Karpas-422 (cell line): ENCODE data around the gene OXNAD1. TPM values are rescaled to one million over a fixed set of nuclear protein-coding genes. Genes with fewer than 3 reads are reported as not detected.
"Not testable (repeated sequence)": the region's sequence is repeated elsewhere in the genome, so short reads cannot be mapped to it uniquely, and the experiment has no call there.

Experiments
- DNase-seq: peaks from one replicate; pipeline ENCODE4 v3.0.0-alpha.2; 2015
- H2AFZ ChIP-seq: fragments of 200-600 bp; sonication (generic); 2 replicates; pipeline ENCODE4 v1.6.1; 2014; ENCODE audit warnings: antibody characterized with exemption, low read length, mixed read lengths
- H3K27ac ChIP-seq: fragments of 200-600 bp; sonication (generic); 2 replicates; pipeline ENCODE4 v1.5.1; 2014; ENCODE audit warnings: mild to moderate bottlenecking, low read length, moderate library complexity
- H3K27me3 ChIP-seq: fragments of 200-600 bp; sonication (generic); 2 replicates; pipeline ENCODE4 v1.6.1; 2014; ENCODE audit warnings: low read length, mixed read lengths
- H3K36me3 ChIP-seq: fragments of 200-600 bp; sonication (generic); 2 replicates; pipeline ENCODE4 v1.6.1; 2014; ENCODE audit warnings: low read length, mixed read lengths; ENCODE audit not compliant: insufficient read depth
- H3K4me1 ChIP-seq: fragments of 200-600 bp; sonication (generic); 2 replicates; pipeline ENCODE4 v1.6.1; 2014; ENCODE audit warnings: mild to moderate bottlenecking, low read length, mixed read lengths
- H3K4me2 ChIP-seq: fragments of 200-600 bp; sonication (generic); 2 replicates; pipeline ENCODE4 v1.6.1; 2014; ENCODE audit warnings: low read length, low read depth, mild to moderate bottlenecking; ENCODE audit not compliant: poor library complexity, severe bottlenecking
- H3K4me3 ChIP-seq: fragments of 200-600 bp; sonication (generic); 2 replicates; pipeline ENCODE4 v1.5.1; 2014; ENCODE audit warnings: mild to moderate bottlenecking, antibody characterized with exemption, low read length, mixed read lengths
- H3K79me2 ChIP-seq: fragments of 200-600 bp; sonication (generic); 2 replicates; pipeline ENCODE4 v1.6.1; 2014; ENCODE audit warnings: mild to moderate bottlenecking, low read length, mixed read lengths
- H3K9ac ChIP-seq: fragments of 200-600 bp; sonication (generic); 2 replicates; pipeline ENCODE4 v1.6.0; 2014; ENCODE audit warnings: low read length
- H3K9me2 ChIP-seq: fragments of 200-600 bp; sonication (generic), shearing (Covaris generic); replicated peaks from 2 replicates; pipeline ENCODE4 v1.6.0; 2014; ENCODE audit warnings: mild to moderate bottlenecking, low read length, moderate library complexity; ENCODE audit not compliant: insufficient read depth
- H3K9me3 ChIP-seq: fragments of 300-700, 200-600 bp; sonication (generic); 2 replicates; pipeline ENCODE4 v1.6.1; 2014; ENCODE audit warnings: low read length, mixed read lengths
- H4K20me1 ChIP-seq: fragments of 200-600 bp; sonication (generic); 2 replicates; pipeline ENCODE4 v1.6.1; 2014; ENCODE audit warnings: mild to moderate bottlenecking, antibody characterized with exemption, low read length, low read depth; ENCODE audit not compliant: insufficient read depth
- total RNA-seq: library from RNA; depleted of rRNA; stranded (reverse); fragments of >200 nt; shearing (Covaris generic); gene quantifications from 2 replicates; pipeline ENCODE4 v1.2.3, GENCODE V29; 2014; ENCODE audit warnings: low replicate concordance

OXNAD1 gene
- total RNA-seq, 1 experiment from 2014 or later = 30.3 TPM

GRCh38 chr3:16303037-16303575, 38.1 kb downstream of the OXNAD1 start:
- H3K36me3 ChIP-seq = peaks cover 91% of the 10 kb centered on the region
- no peaks in the 10 kb centered on the region for H3K9me3 ChIP-seq
- no peak overlapping the region for H3K4me3 ChIP-seq
- no peaks in the 10 kb centered on the region for H3K4me1 ChIP-seq
- peak overlapping the region; percentile 37 for H3K27ac ChIP-seq
- no peak overlapping the region for H2AFZ ChIP-seq
- no peak overlapping the region for H3K9ac ChIP-seq
- H3K9me2 ChIP-seq = no peaks in the 10 kb centered on the region
- H4K20me1 ChIP-seq = no peaks in the 10 kb centered on the region
- DNase-seq = no peak
- H3K79me2 ChIP-seq = peaks cover 9% of the 10 kb centered on the region; the same call in 1 of the 2 replicates
- no peak overlapping the region for H3K4me2 ChIP-seq
- H3K27me3 ChIP-seq = no peaks in the 10 kb centered on the region

GRCh38 chr3:16304061-16305010, 39.3 kb downstream of the OXNAD1 start:
- H3K9me2 ChIP-seq = no peaks in the 10 kb centered on the region
- no peaks in the 10 kb centered on the region for H3K27me3 ChIP-seq
- peaks cover 83% of the 10 kb centered on the region for H3K36me3 ChIP-seq
- H2AFZ ChIP-seq = no peak overlapping the region
- no peaks in the 10 kb centered on the region for H3K4me1 ChIP-seq
- no peak overlapping the region for H3K4me2 ChIP-seq
- no peak overlapping the region for H3K4me3 ChIP-seq
- H3K79me2 ChIP-seq = peaks cover 12% of the 10 kb centered on the region; the same call in 1 of the 2 replicates
- H3K9ac ChIP-seq = no peak overlapping the region
- H3K9me3 ChIP-seq = no peaks in the 10 kb centered on the region
- no peaks in the 10 kb centered on the region for H4K20me1 ChIP-seq
- DNase-seq = no peak
- H3K27ac ChIP-seq = peak overlapping the region; percentile 37

DNA sequence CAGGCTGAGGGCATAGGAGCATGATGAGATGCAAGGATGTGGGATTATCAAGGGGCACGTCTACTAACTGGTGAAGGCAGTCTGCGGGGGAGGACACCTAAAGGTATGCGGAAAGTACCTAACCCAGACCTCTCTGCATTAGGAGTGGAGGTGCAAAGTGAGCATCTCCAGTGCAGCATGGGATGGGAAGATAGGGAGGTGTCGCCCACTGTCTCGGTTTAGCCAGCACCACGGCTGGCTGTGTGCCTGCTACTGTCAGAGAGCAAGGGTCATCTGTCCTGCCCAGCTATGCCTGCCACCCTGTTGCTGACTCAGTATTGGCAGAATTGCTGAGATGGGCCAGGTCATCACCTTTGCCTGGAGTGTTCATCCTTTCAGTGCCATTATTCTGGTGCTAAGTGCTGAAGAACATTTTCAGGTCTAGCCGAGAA, 40.1 kb downstream of the OXNAD1 start:
- Histone ChIP-seq H3K36me3 (peaks cover 75% of the 10 kb centered on the region), H3K4me3 (no peak overlapping the region), H4K20me1 (no peaks in the 10 kb centered on the region), H3K4me2 (no peak overlapping the region), H3K9me2 (no peaks in the 10 kb centered on the region), H3K79me2 (peaks cover 12% of the 10 kb centered on the region; the same call in 1 of the 2 replicates), H3K27me3 (no peaks in the 10 kb centered on the region), H3K9ac (no peak overlapping the region), H3K4me1 (peaks cover 4% of the 10 kb centered on the region), H2AFZ (no peak overlapping the region), H3K9me3 (no peaks in the 10 kb centered on the region), H3K27ac (peak overlapping the region; percentile 37)
- DNase-seq = no peak

- Histone ChIP-seq H3K4me2 (no peak overlapping the region), H2AFZ (no peak overlapping the region), H3K4me3 (no peak overlapping the region), H3K4me1 (peaks cover 17% of the 10 kb centered on the region), H3K9ac (no peak overlapping the region), H3K27ac (no peak overlapping the region), H3K36me3 (peaks cover 59% of the 10 kb centered on the region), H3K27me3 (no peaks in the 10 kb centered on the region), H4K20me1 (no peaks in the 10 kb centered on the region), H3K9me3 (no peaks in the 10 kb centered on the region), H3K9me2 (no peaks in the 10 kb centered on the region), H3K79me2 (peaks cover 15% of the 10 kb centered on the region; the same call in 1 of the 2 replicates)
- no peak for DNase-seq
These were observed 43.0 kb downstream of the OXNAD1 start for GRCh38 chr3:16307832-16308531.

DNA sequence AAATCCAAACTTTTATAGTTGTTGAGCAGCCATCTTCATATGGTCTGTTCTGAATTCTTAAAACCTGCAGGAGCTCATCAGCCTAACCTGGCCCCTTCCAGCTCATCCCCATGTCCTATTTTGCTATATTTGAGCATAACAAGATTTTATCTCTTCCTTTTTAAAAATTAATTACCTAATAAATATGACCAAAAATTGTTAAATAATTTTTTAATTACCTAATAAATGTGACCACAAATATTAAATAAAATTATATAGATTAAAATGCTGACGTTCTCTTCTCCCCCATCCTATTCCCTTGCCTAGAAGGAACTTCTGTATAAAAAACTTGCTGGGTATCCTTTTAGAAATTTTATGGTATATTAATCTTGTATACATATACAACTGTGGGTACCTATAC, 43.7 kb downstream of the OXNAD1 start:
- Histone ChIP-seq H3K9me3 (no peaks in the 10 kb centered on the region), H3K9me2 (no peaks in the 10 kb centered on the region), H3K79me2 (peaks cover 15% of the 10 kb centered on the region; the same call in 1 of the 2 replicates), H3K9ac (no peak overlapping the region), H4K20me1 (no peaks in the 10 kb centered on the region), H3K4me2 (no peak overlapping the region), H3K36me3 (peaks cover 62% of the 10 kb centered on the region), H3K4me3 (no peak overlapping the region), H2AFZ (no peak overlapping the region), H3K27ac (no peak overlapping the region), H3K27me3 (no peaks in the 10 kb centered on the region), H3K4me1 (peaks cover 20% of the 10 kb centered on the region)
- no peak for DNase-seq

GRCh38 chr3:16309558-16309957, 44.5 kb downstream of the OXNAD1 start:
- H3K9ac ChIP-seq = no peak overlapping the region
- H3K9me3 ChIP-seq = no peaks in the 10 kb centered on the region
- no peak overlapping the region for H2AFZ ChIP-seq
- peaks cover 63% of the 10 kb centered on the region for H3K36me3 ChIP-seq
- no peak overlapping the region for H3K4me2 ChIP-seq
- peak overlapping the region; percentile 46 for H3K27ac ChIP-seq
- H3K4me1 ChIP-seq = peaks cover 24% of the 10 kb centered on the region
- peaks cover 15% of the 10 kb centered on the region; the same call in 1 of the 2 replicates for H3K79me2 ChIP-seq
- no peaks in the 10 kb centered on the region for H3K9me2 ChIP-seq
- H3K4me3 ChIP-seq = no peak overlapping the region
- no peak for DNase-seq
- H4K20me1 ChIP-seq = no peaks in the 10 kb centered on the region
- H3K27me3 ChIP-seq = no peaks in the 10 kb centered on the region

GRCh38 chr3:16310486-16310885, 45.5 kb downstream of the OXNAD1 start:
- H3K9me2 ChIP-seq, H3K4me3 ChIP-seq, H3K27me3 ChIP-seq, H4K20me1 ChIP-seq, H3K9me3 ChIP-seq, DNase-seq, H3K9ac ChIP-seq, H2AFZ ChIP-seq, H3K4me2 ChIP-seq: not testable (repeated sequence)
- Histone ChIP-seq H3K27ac (peak overlapping the region; percentile 46), H3K36me3 (peaks cover 59% of the 10 kb centered on the region), H3K4me1 (peaks cover 26% of the 10 kb centered on the region), H3K79me2 (peaks cover 17% of the 10 kb centered on the region; the same call in 1 of the 2 replicates)
